Gastrocnemius medialis (tissue), 4 donors: ENCODE results near the gene SERTAD4.

Experiments used
- POLR2A ChIP-seq, 2 donors: fragments of 450-650 bp; IDR thresholded peaks; one replicate each; pipeline ENCODE4 v1.6.1; 2017; ENCODE audit warnings: antibody characterized with exemption in 2 of 2, mild to moderate bottlenecking in 2 of 2, moderate library complexity in 2 of 2
- TF ChIP-seq, protein P1 (sequence below), 5 experiments: fragments of 450-650 bp in 3 of 5; fragments of 200-600 bp in 2 of 5; sonication (generic) in 2 of 5; IDR thresholded peaks in 4 of 5; conservative IDR thresholded peaks in 1 of 5; 1 replicate in 4 of 5; 2 replicates in 1 of 5; pipeline ENCODE4 v1.5.1; 2016 to 2019; ENCODE audit warnings: antibody characterized with exemption in 5 of 5, mild to moderate bottlenecking in 3 of 5, moderate library complexity in 3 of 5

DNA sequence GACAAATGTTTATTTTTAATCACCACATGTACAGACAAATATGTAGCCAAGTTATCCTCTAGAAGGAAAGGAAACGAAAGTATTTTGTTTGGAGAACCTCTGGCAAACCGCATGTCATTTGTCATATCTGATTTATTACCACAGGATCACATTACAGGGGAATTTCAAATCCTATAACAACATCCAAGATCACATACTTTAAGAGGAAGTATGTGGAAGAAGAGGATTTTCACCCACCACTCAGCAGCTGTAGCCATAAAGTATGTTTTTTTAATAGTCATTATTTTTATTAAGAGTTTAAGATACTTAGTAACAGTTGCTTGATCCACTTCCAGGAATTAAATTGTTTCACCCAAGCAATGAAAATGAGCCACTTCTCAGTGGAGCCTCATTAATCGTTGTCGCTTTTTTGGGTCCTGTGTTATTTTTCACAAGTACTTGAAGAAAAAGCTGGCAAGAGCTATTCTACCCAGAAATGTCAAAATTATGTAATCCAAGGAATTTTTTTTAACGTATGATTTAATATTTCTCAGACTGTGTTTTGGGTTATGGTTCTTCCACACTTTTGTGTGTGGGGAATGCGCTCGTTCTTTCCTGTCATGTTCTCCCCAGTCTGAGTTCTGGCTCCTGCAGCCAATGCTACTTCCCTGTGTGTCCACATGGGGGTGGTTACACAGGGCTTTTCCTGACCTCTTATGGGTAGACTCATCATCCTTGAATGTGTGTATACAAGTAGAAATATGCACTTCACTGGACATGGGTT, 6.9 kb downstream of the SERTAD4 start:
- TF ChIP-seq, protein P1, sequence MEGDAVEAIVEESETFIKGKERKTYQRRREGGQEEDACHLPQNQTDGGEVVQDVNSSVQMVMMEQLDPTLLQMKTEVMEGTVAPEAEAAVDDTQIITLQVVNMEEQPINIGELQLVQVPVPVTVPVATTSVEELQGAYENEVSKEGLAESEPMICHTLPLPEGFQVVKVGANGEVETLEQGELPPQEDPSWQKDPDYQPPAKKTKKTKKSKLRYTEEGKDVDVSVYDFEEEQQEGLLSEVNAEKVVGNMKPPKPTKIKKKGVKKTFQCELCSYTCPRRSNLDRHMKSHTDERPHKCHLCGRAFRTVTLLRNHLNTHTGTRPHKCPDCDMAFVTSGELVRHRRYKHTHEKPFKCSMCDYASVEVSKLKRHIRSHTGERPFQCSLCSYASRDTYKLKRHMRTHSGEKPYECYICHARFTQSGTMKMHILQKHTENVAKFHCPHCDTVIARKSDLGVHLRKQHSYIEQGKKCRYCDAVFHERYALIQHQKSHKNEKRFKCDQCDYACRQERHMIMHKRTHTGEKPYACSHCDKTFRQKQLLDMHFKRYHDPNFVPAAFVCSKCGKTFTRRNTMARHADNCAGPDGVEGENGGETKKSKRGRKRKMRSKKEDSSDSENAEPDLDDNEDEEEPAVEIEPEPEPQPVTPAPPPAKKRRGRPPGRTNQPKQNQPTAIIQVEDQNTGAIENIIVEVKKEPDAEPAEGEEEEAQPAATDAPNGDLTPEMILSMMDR (IDR thresholded peaks at IDR 0.05 in 4 of 5, conservative IDR thresholded peaks at IDR 0.05 in 1 of 5) = peak in 3 of 5 experiments; percentile 12 to 27 (median 16)
- no peak for TF ChIP-seq POLR2A (IDR thresholded peaks at IDR 0.05)
